ENCODE data around the gene MYO1D.

DNA sequence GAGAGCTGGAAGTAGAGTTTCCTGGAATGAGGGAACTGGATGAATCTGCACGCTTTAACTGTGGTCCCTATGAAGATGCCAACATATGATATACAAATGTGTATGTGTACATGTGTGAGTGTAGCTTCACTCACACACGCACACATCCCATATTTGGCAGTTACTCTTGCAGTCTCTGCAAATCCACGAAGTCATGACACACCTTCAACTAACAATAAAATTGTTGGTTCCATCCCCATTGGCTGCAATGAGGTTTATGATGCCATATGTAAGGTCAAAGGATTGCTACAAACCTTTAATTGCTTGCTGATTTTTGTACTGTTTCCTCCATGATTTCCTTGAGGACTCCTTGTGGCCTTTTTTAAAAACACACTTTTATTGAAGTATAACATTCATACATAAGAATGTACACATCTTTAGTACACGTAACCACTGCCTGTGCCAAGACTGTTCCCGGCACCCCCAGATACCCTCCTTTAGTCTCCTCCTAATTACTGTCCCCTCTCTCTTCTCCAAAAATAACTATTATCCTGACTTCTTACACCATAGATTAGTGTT, 22.0 kb downstream of the MYO1D start:
- TF ChIP-seq CTCF (IDR thresholded peaks at IDR 0.05; ENCODE audit: low read length) (peak; percentile 11; the same call in 1 of the 2 replicates), EZH2phosphoT487 (IDR thresholded peaks at IDR 0.05; ENCODE audit: low read length) (no peak), EZH2 (optimal IDR thresholded peaks at IDR 0.05; ENCODE audit: low read depth, low read length) (no peak)

Measured in MM.1S (cell line).